ENCODE results near the gene ACVR2B. TPM values are rescaled to one million over a fixed set of nuclear protein-coding genes. Genes with fewer than 3 reads are reported as not detected.

The ACVR2B gene
- total RNA-seq, 1 donor from 2014 or later = 8.0 TPM

DNA sequence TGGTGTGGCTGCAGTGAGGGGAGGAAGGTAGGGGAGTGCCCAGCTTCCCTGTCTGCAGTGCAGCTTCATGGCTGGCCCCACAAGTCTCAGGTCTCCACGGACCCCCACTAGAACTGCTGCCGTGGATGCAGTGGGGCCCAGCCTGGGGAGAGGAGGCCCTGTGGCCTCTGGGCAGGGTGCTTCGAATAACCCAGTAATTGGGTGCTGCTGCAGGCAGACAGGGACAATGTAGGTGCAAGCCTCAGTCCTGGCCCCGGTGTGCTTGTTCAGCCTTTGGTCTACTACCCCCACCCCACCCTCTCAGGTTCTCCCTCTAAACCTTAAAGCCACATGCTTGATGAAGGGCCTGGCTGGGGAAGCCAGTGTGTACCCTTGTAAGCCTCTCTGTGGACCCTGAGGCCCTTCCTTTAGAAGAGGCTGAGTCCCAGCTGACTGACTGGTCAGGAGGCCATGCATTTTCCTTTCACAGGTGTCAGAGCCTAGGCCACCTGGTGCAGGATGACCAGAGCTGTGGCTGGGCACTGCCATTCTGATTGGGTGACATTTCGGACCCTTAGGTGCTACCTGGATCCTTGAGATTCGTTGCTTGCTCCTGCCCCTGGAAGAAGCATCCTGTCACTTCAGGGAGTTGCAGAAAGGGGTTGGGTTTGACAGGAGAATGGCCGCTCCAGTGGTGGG lies 21.4 kb downstream of the ACVR2B start:
- no peak for DNase-seq (ENCODE audit: low read depth)
- TF ChIP-seq, protein P1, sequence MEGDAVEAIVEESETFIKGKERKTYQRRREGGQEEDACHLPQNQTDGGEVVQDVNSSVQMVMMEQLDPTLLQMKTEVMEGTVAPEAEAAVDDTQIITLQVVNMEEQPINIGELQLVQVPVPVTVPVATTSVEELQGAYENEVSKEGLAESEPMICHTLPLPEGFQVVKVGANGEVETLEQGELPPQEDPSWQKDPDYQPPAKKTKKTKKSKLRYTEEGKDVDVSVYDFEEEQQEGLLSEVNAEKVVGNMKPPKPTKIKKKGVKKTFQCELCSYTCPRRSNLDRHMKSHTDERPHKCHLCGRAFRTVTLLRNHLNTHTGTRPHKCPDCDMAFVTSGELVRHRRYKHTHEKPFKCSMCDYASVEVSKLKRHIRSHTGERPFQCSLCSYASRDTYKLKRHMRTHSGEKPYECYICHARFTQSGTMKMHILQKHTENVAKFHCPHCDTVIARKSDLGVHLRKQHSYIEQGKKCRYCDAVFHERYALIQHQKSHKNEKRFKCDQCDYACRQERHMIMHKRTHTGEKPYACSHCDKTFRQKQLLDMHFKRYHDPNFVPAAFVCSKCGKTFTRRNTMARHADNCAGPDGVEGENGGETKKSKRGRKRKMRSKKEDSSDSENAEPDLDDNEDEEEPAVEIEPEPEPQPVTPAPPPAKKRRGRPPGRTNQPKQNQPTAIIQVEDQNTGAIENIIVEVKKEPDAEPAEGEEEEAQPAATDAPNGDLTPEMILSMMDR (conservative IDR thresholded peaks at IDR 0.05; ENCODE audit: low read depth, low read length) = no peak
- no peak overlapping the region for H3K4me3 ChIP-seq (ENCODE audit: low read depth, low read length)

DNA sequence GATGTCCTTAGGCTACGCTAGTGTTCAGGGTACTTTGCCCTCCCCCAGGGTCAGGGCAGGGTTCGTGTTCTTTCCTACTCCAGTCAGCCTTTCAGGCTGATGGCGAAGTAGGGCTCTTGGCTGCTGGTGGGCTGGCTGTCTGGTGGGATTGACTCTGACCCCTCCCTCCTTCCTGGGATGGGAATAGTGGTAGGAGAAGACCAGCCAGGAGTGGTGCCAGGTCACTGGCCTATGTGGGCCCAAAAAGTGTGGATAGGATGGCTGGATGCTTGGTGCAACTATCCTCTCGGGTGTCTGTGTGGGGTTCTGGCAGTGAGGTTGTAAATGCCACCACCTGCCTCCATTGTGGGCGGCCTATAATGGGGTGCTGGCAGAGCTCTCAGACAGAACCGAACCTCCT lies 22.0 kb downstream of the ACVR2B start:
- no peak overlapping the region for H3K4me3 ChIP-seq (ENCODE audit: low read depth, low read length)
- DNase-seq (ENCODE audit: low read depth) = no peak
- TF ChIP-seq, protein P1 (conservative IDR thresholded peaks at IDR 0.05; ENCODE audit: low read depth, low read length) = no peak

GRCh38 chr3:38476157-38476756 lies 22.6 kb downstream of the ACVR2B start:
- H3K4me3 ChIP-seq (ENCODE audit: low read depth, low read length) = no peak overlapping the region
- DNase-seq (ENCODE audit: low read depth) = no peak
- TF ChIP-seq, protein P1 (conservative IDR thresholded peaks at IDR 0.05; ENCODE audit: low read depth, low read length) = no peak

GRCh38 chr3:38477057-38477820 lies 23.5 kb downstream of the ACVR2B start:
- no peak overlapping the region for H3K4me3 ChIP-seq (ENCODE audit: low read depth, low read length)
- TF ChIP-seq, protein P1 (conservative IDR thresholded peaks at IDR 0.05; ENCODE audit: low read depth, low read length) = no peak
- DNase-seq (ENCODE audit: low read depth) = no peak

DNA sequence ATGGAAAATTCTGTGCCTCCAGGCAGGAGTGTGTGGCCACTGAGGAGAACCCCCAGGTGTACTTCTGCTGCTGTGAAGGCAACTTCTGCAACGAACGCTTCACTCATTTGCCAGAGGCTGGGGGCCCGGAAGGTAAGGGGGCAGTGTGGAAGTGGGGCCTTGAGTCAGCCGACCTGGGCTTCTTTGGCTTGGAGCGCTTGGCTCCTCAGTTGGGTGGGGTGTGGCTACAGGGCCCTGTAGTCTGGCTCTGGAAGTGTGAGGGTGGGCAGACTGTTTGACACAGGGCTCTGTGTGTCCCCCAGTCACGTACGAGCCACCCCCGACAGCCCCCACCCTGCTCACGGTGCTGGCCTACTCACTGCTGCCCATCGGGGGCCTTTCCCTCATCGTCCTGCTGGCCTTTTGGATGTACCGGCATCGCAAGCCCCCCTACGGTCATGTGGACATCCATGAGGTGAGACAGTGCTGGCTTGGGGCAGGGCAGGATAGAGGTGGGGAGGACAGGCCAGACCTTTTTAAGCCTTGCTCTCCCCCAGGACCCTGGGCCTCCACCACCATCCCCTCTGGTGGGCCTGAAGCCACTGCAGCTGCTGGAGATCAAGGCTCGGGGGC lies 24.3 kb downstream of the ACVR2B start:
- TF ChIP-seq, protein P1 (conservative IDR thresholded peaks at IDR 0.05; ENCODE audit: low read depth, low read length) = no peak
- DNase-seq (ENCODE audit: low read depth) = no peak
- H3K4me3 ChIP-seq (ENCODE audit: low read depth, low read length) = no peak overlapping the region

DNA sequence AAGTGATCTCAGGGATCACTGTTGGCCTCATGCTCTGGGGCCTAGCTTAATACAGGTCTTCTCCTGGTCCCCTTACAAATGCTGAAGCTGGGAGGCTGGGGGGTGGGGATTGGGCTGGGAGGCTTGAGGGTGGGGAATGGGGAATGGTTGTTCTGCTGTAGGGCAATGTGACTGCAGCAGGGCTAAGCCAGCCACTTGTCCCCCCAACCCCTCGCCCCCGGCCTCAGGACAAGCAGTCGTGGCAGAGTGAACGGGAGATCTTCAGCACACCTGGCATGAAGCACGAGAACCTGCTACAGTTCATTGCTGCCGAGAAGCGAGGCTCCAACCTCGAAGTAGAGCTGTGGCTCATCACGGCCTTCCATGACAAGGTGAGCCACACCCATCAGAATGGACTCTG lies 25.2 kb downstream of the ACVR2B start:
- no peak for DNase-seq (ENCODE audit: low read depth)
- TF ChIP-seq, protein P1 (conservative IDR thresholded peaks at IDR 0.05; ENCODE audit: low read depth, low read length) = no peak
- H3K4me3 ChIP-seq (ENCODE audit: low read depth, low read length) = no peak overlapping the region

Data from epithelial cell of proximal tubule (primary cell).